Loucy (cell line): ENCODE measurements around the gene ADGRB3.

Experiments
- H2AFZ ChIP-seq: fragments of 200-600 bp; sonication (generic); 2 replicates; pipeline ENCODE4 v1.6.0; 2016; ENCODE audit warnings: antibody characterized with exemption, mild to moderate bottlenecking, low read length, moderate library complexity
- H3F3A ChIP-seq: fragments of 200-600 bp; 2 replicates; pipeline ENCODE4 v1.6.0; 2016; ENCODE audit warnings: antibody characterized with exemption, low read depth, mild to moderate bottlenecking
- H3K27me3 ChIP-seq: fragments of 200-600 bp; sonication (generic); 2 replicates; pipeline ENCODE4 v1.6.1; 2014; ENCODE audit warnings: low read length, mild to moderate bottlenecking; ENCODE audit not compliant: insufficient read depth, poor library complexity, severe bottlenecking
- H3K36me3 ChIP-seq: fragments of 200-600 bp; sonication (generic); 2 replicates; pipeline ENCODE4 v1.6.1; 2016; ENCODE audit warnings: low read length; ENCODE audit not compliant: insufficient read depth
- H3K4me1 ChIP-seq: fragments of 200-600 bp; sonication (generic); 2 replicates; pipeline ENCODE4 v1.5.1; 2014; ENCODE audit warnings: low read length, mild to moderate bottlenecking; ENCODE audit not compliant: insufficient read depth, poor library complexity, severe bottlenecking
- H3K4me2 ChIP-seq: fragments of 200-600 bp; sonication (generic); 2 replicates; pipeline ENCODE4 v1.6.0; 2014; ENCODE audit warnings: antibody characterized with exemption, low read length, low read depth, mild to moderate bottlenecking; ENCODE audit not compliant: poor library complexity, severe bottlenecking
- H3K4me3 ChIP-seq: fragments of 200-600 bp; sonication (generic); 2 replicates; pipeline ENCODE4 v1.5.1; 2014; ENCODE audit warnings: low read length, mild to moderate bottlenecking, mixed read lengths; ENCODE audit not compliant: poor library complexity, severe bottlenecking
- H3K79me2 ChIP-seq: fragments of 200-600 bp; sonication (generic); 2 replicates; pipeline ENCODE4 v1.6.1; 2014; ENCODE audit warnings: low read length; ENCODE audit not compliant: insufficient read depth
- H3K9ac ChIP-seq: fragments of 200-600 bp; sonication (generic); 2 replicates; pipeline ENCODE4 v1.6.0; 2014; ENCODE audit warnings: mild to moderate bottlenecking, low read depth, low read length, moderate library complexity; ENCODE audit not compliant: poor library complexity, severe bottlenecking
- H3K9me2 ChIP-seq: fragments of 200-600 bp; sonication (generic); replicated peaks from 2 replicates; pipeline ENCODE4 v1.6.1; 2016; ENCODE audit warnings: low read depth, low read length, mixed read lengths
- H3K9me3 ChIP-seq: fragments of 200-600 bp; sonication (generic); 2 replicates; pipeline ENCODE4 v1.6.1; 2014; ENCODE audit warnings: mild to moderate bottlenecking, antibody characterized with exemption, low read length, low read depth; ENCODE audit not compliant: insufficient read depth
- H4K20me1 ChIP-seq: fragments of 200-600 bp; sonication (generic); 2 replicates; pipeline ENCODE4 v1.6.0; 2014; ENCODE audit warnings: antibody characterized with exemption, low read length, mild to moderate bottlenecking; ENCODE audit not compliant: insufficient read depth, poor library complexity, severe bottlenecking
- CTCF ChIP-seq: fragments of 200-600 bp; sonication (generic); conservative IDR thresholded peaks from 2 replicates; pipeline ENCODE4 v1.5.1; 2014; ENCODE audit warnings: mild to moderate bottlenecking, antibody characterized with exemption, low read length
- EZH2phosphoT487 ChIP-seq: fragments of 200-600 bp; IDR thresholded peaks from 2 replicates; pipeline ENCODE4 v1.6.1; 2018; ENCODE audit warnings: antibody characterized with exemption, mild to moderate bottlenecking, moderate library complexity, borderline replicate concordance

Gene ADGRB3

GRCh38 chr6:68615938-68616337 lies 19.1 kb upstream of the ADGRB3 start:
- Histone ChIP-seq H2AFZ (no peak overlapping the region), H3K4me1 (no peaks in the 10 kb centered on the region), H3F3A (no peaks in the 10 kb centered on the region), H4K20me1 (no peaks in the 10 kb centered on the region), H3K4me3 (no peak overlapping the region), H3K79me2 (no peaks in the 10 kb centered on the region), H3K4me2 (no peak overlapping the region), H3K9me3 (no peaks in the 10 kb centered on the region), H3K9ac (no peak overlapping the region), H3K9me2 (no peaks in the 10 kb centered on the region), H3K36me3 (no peaks in the 10 kb centered on the region), H3K27me3 (no peaks in the 10 kb centered on the region)
- TF ChIP-seq EZH2phosphoT487 (no peak), CTCF (no peak)

- Histone ChIP-seq H3K4me2 (no peak overlapping the region), H3K79me2 (no peaks in the 10 kb centered on the region), H3K27me3 (no peaks in the 10 kb centered on the region), H3K36me3 (no peaks in the 10 kb centered on the region), H3K9me2 (no peaks in the 10 kb centered on the region), H3K4me3 (no peak overlapping the region), H3F3A (no peaks in the 10 kb centered on the region), H2AFZ (no peak overlapping the region), H3K9me3 (no peaks in the 10 kb centered on the region), H3K9ac (no peak overlapping the region), H3K4me1 (no peaks in the 10 kb centered on the region), H4K20me1 (no peaks in the 10 kb centered on the region)
- TF ChIP-seq EZH2phosphoT487 (no peak), CTCF (no peak)
Measured at GRCh38 chr6:68625998-68626397, 9.1 kb upstream of the ADGRB3 start.

- no peaks in the 10 kb centered on the region for H3K4me1 ChIP-seq
- H3K9me3 ChIP-seq = no peaks in the 10 kb centered on the region
- TF ChIP-seq EZH2phosphoT487 (no peak), CTCF (no peak)
- no peaks in the 10 kb centered on the region for H3F3A ChIP-seq
- no peaks in the 10 kb centered on the region for H3K79me2 ChIP-seq
- no peak overlapping the region for H3K9ac ChIP-seq
- no peak overlapping the region for H3K4me2 ChIP-seq
- H3K36me3 ChIP-seq = no peaks in the 10 kb centered on the region
- H3K27me3 ChIP-seq = no peaks in the 10 kb centered on the region
- no peaks in the 10 kb centered on the region for H4K20me1 ChIP-seq
- no peaks in the 10 kb centered on the region for H3K9me2 ChIP-seq
- H2AFZ ChIP-seq = no peak overlapping the region
- no peak overlapping the region for H3K4me3 ChIP-seq
Measured at GRCh38 chr6:68628161-68628560, 6.9 kb upstream of the ADGRB3 start.
